ENCODE results near the gene OIP5. TPM values are rescaled to one million over a fixed set of nuclear protein-coding genes. Genes with fewer than 3 reads are reported as not detected.

The OIP5 gene
- 3.2 and 12.1 TPM in 2 replicates for total RNA-seq

GRCh38 chr15:41332194-41333025 is at the start of gene OIP5, which contains the start of gene NUSAP1:
Gene OIP5 (minus strand): TSS chr15:41332591. CDS start chr15:41332561, 30 bp downstream.
Gene NUSAP1 (plus strand): TSS chr15:41332881. CDS start chr15:41332958, 77 bp downstream.

Other genes with a start within 250 kb of the OIP5 start
- gene INO80, start 216.3 kb downstream of the OIP5 start, total RNA-seq = 28.1 and 32.6 TPM in 2 replicates
- gene EXD1, start 101.8 kb downstream of the OIP5 start, total RNA-seq = 0.11 TPM in 1 of 2 replicates, not detected in the other
- gene CHP1, start 101.3 kb downstream of the OIP5 start, total RNA-seq = 55.9 and 67.5 TPM in 2 replicates
- 51.1 and 167 TPM in 2 replicates for gene NUSAP1, start 290 bp upstream of the OIP5 start, total RNA-seq
- gene NDUFAF1, start 69.9 kb upstream of the OIP5 start, total RNA-seq = 30.4 and 38.1 TPM in 2 replicates
- 15.7 and 16.0 TPM in 2 replicates for gene RTF1, start 84.5 kb upstream of the OIP5 start, total RNA-seq
- 18.1 and 25.0 TPM in 2 replicates for gene ITPKA, start 161.3 kb upstream of the OIP5 start, total RNA-seq
- gene LTK, start 181.2 kb upstream of the OIP5 start, total RNA-seq = 0.37 and 0.44 TPM in 2 replicates
- 15.4 and 30.9 TPM in 2 replicates for gene RPAP1, start 211.7 kb upstream of the OIP5 start, total RNA-seq
- gene TYRO3, start 226.6 kb upstream of the OIP5 start, total RNA-seq = 11.0 and 14.4 TPM in 2 replicates

Measured in uterine smooth muscle cell (primary cell).